DND-41 (cell line): Measurements from ENCODE around the gene ZMYND10.

Experiments used
- CTCF ChIP-seq: IDR thresholded peaks from 2 replicates; pipeline ENCODE4 v1.5.1; 2012; ENCODE audit warnings: borderline replicate concordance, low read length, moderate library complexity, mild to moderate bottlenecking; ENCODE audit not compliant: poor library complexity, severe bottlenecking; ENCODE audit errors: extremely low read depth
- EZH2 ChIP-seq: IDR thresholded peaks from 3 replicates; pipeline ENCODE4 v1.6.1; 2012; ENCODE audit warnings: borderline replicate concordance, low read depth, mild to moderate bottlenecking, moderate library complexity, low read length, inconsistent platforms; ENCODE audit not compliant: severe bottlenecking

DNA sequence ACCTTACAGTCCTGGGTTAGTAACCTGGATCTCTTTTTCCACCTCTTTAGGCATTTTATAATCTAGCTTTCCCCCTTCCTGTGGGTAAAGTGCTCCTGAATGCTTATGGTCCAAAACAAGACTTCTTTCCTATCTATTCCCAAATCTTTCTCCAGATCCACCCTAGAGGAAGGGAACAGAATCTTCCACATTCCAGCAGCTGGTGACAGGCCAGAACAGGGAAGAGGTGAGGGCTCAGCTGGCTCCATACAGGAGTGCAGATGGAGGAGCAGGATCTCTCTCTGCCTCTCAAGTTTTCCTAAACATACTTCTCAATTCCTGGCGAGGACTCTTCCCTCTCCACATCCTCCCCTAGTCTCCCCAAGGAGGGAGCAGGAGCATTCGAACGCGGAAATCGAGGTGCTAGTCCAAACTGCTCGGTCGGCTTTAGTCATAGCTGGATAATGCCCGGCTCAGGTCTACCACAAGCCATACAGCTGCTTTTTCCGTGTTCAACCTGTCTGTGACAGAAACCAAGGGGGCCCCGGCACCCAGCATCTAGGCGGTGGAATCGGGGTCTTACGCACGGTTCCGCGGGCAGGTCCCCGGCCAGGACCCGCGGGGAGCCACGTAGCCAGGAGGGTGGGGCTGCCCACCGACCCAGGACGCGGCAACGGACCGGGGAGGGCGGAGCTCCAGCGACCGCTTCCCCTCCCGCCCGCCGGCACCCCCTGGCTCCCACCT is 8.9 kb downstream of the ZMYND10 start:
- peak; percentile 1 for TF ChIP-seq CTCF
- TF ChIP-seq EZH2, result no peak
